HG02852 (cell line): ENCODE data around the gene CLEC18A.
"Not testable (repeated sequence)": the region's sequence is repeated elsewhere in the genome, so short reads cannot be mapped to it uniquely, and the experiment has no call there.

Experiments
- ATAC-seq: cut with Tn5 transposase; IDR thresholded peaks from one replicate; pipeline ENCODE4 v1.9.1; 2021; ENCODE audit warnings: mild to moderate bottlenecking, moderate library complexity; ENCODE audit not compliant: unreplicated experiment

CLEC18A gene

DNA sequence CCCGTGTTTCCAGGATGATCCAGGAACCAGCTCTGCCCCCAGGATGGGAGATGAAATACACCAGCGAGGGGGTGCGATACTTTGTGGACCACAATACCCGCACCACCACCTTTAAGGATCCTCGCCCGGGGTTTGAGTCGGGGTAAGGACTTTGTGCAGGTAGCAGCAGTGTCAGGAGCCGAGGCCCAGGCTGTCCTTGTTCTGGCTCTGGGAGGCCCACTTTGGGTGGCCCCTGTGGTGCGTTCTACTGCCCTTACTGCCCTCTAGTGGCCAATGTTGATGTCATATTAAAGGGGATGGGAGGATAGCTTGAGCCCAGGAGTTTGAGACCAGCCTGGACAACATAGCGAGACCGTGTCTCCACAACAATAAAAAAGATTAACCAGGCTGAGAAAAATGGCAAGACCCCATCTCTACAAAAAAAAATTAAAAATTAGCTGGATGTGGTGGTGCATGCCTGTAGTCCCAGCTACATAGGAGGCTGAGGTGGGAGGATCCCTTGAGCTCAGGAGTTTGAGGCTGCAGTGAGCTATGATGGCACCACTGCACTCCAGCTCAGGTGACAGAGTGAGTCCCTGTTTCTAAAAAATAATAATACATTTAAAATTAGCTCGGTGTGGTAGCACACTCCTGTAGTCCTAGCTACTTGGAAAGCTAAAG, 20.9 kb upstream of the CLEC18A start:
- ATAC-seq, result no peak

DNA sequence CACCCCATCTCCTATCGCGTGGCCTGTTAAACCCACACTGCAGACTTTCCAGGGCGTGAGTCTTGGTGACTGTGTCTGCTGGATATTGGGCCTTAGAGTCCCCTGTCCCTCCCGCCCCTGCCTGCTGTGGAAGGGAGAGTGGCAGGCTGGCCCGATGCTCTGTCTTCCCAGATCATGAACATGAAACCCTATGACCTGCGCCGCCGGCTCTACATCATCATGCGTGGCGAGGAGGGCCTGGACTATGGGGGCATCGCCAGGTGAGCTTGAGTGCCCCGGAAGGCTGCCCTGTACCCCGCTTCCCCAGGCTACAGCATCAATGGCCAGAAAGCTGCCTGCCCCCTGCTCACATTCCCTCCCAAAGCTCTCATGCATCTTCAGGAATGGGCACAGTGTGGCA, 19.5 kb upstream of the CLEC18A start:
- no peak for ATAC-seq

DNA sequence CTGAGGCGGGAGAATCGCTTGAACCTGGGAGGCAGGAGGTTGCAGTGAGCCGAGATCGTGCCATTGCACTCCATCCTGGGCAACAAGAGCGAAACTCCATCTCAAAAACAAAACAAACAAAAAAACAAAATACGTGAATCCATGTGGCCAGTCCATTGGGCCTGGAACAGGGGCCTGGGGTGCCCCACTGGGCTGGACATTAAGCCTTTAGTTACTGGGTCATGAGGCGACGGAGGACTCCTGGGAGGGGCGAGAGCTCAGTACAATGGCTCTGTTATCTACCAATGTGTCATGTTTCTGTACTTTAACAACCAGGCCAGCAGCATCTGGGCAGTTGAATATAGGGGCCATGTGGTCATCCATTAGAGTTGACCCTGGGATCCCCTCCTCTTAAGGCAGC, 18.9 kb upstream of the CLEC18A start:
- ATAC-seq, result no peak

DNA sequence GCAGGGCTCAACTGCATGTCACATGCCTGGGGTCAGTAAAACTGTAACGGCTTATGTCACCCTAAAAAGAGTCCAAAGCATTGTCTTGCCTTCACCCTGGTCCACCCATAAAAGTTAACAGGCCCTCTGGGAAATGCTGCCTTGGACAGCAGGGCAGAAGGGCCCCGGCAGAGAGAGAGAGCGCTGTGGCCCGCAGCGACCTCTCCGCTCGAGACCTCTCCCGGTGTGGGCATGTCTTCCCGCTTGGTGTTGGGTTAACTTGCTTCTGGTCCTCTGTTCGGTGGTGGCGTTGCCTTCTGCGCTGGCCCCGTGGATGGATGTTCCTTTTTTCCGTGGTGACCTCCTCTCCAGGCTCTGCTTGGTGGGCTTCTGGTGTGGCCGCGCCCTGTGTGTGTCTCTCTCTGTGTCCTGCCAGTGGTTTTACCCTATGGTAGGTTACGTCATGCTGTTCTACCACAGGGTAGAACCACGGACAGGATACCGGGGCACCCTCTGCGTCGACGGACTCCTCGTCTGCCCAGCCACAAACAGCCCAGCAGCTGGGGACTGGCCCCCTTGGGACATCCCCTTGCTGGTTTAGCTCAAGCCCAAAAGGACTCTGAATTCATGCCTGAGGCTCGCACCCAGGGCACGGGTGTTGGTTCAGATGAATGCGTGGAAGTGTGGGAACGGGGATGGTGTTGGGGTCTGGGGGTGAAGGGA, 18.3 kb upstream of the CLEC18A start:
- no peak for ATAC-seq

DNA sequence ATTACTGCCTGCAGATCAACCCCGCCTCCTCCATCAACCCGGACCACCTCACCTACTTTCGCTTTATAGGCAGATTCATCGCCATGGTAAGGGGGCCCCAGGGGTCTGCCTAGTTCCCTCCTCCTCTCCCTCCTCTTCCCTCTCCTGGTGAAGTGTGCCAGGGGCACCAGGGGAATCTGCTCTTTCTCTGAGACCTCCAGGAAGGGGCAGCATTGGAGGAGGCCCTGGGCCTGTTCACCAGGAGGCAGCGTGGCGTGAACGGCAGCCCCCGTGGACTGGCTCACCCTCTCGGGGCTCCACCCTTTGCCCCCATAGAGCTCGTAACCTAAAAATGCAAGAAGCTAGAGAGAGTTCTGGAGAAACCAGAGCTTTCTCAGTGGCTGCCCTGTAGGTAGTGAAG, 17.1 kb upstream of the CLEC18A start:
- no peak for ATAC-seq

DNA sequence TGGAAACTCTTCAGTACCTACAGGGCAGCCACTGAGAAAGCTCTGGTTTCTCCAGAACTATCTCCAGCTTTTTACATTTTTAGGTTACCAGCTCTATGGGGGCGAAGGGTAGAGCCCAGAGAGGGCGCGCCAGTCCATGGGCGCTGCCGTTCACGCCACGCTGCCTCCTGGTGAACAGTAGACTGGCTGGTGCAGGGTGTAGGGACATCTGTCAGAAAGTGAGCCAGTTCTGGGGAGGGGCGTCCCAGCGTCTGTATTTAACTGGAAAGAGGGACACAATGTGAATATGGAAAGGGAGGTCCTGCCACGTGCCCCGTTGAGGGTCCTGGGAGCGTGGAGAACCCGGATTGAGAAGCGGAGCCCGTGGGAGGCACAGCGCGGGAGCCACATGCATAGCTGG, 16.4 kb upstream of the CLEC18A start:
- ATAC-seq, result no peak

DNA sequence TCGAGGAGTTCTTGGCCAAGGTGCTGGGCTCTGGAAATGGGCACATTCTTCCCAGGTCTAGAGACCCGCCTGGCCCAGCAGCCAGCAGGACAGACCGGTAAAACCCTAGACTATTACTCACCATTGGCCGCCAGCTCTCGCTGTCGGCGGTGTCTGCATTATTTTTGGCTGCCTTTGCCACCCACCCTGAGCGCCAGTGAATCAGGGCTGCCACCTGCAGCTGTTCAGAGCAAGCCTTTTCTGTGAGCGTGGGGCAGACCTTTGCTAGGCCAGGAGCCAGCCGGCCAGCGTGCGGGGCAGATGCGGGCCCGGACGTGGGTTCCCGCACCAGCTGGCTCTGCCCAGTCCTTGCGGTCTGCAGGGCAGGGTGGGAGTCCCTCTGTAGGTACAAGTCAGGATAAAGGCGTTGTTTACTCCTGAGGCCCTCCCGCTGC, 15.8 kb upstream of the CLEC18A start:
- no peak for ATAC-seq

DNA sequence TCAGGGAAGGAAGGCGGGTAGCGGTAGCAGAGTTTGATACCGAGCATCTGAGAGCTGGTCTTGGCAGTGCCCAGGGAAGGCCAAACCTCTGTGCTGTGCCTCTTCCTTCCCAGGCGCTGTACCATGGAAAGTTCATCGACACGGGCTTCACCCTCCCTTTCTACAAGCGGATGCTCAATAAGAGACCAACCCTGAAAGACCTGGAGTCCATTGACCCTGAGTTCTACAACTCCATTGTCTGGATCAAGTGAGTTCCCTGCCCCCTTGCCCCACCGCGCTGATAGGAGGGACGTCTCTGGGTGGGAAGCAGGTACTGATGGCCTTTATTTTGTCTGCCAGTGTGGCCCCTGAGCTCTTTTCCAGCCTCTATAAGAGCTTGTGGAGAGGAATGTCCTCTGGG, 15.4 kb upstream of the CLEC18A start:
- no peak for ATAC-seq

DNA sequence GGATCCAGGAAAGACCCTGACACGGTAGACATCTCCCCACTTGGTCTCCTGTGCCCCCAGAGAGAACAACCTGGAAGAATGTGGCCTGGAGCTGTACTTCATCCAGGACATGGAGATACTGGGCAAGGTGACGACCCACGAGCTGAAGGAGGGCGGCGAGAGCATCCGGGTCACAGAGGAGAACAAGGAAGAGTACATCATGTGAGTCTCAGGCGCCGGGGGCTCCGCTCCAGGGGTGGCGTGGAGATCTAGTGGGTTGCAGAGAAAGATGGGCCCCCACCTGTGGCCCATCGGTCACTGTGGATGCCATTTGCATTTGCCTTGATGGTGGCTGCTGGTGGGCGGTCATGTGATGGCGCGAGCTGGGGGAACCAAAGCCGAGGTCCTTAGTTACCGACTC, 14.9 kb upstream of the CLEC18A start:
- no peak for ATAC-seq

DNA sequence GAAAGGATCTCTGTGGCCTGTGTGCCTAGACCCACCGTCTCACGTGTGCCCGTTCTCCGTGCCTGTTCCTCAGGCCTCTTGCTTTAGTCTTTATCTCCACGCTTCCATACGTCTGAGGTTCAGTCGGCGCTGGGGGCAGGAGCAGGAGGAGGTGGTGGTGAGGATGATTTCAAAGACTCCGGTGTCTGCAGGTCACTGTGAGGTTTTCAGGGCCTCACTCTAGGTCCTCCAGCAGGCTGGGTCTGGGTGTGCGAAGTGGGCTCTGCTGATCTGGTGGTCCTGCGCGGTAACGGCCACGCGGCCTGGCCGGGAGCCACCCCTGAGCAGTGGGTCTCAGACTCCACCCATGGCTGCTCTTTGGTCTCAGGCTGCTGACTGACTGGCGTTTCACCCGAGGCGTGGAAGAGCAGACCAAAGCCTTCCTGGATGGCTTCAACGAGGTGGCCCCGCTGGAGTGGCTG, 14.4 kb upstream of the CLEC18A start:
- no peak for ATAC-seq

DNA sequence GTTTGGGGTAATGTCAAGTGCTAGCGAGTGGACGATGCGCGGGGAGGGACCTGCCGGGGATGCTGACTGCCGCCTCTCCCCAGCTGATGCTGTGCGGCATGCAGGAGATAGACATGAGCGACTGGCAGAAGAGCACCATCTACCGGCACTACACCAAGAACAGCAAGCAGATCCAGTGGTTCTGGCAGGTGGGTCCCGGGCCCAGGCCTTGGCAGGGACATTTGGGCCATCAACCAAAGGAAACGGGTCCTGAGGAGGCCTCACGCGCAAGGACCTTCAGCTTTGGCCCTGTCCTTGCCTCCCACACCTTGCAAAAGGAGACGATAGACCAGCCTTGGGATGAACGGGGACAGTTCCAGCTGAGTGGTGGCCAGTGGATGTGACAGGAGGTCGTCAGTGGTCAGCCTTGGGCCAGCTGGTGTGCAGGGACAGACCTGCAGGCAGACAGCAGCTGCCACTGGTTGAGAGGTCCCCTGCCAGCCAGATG, 13.6 kb upstream of the CLEC18A start:
- no peak for ATAC-seq

DNA sequence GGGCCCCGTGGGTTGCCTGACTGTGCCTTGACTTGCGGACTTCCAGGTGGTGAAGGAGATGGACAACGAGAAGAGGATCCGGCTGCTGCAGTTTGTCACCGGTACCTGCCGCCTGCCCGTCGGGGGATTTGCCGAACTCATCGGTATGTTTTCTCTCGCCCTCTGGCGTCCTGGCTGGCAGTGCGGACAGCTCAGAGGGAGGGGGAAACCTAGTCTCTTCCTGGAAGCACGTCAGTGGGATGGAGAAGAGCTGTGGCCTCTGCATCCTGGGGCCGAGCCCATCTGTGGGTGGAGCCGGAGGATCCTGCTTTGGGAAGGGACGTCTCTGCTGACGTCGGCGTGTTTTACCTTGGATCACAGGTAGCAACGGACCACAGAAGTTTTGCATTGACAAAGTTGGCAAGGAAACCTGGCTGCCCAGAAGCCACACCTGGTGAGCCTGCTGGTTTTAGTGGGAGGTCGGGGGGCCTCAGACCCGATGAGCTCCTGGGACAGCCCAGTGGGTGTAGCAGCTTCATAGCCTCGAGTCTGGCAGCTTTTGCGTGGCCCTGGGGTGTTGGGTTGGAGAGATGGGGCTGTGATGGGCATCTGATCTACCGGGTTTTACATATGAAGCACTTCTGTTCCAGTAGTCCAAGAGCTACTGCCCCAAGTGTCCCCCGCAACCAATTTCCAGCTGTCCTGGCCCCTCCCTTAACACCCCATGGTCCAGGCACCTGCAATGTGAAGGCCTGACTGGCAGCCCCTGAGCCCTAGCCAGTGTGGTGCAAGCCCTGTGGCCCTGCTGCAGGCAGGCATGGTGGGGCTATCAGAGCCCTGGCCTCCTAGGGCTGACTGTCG, 11.9 kb upstream of the CLEC18A start:
- ATAC-seq, result no peak

DNA sequence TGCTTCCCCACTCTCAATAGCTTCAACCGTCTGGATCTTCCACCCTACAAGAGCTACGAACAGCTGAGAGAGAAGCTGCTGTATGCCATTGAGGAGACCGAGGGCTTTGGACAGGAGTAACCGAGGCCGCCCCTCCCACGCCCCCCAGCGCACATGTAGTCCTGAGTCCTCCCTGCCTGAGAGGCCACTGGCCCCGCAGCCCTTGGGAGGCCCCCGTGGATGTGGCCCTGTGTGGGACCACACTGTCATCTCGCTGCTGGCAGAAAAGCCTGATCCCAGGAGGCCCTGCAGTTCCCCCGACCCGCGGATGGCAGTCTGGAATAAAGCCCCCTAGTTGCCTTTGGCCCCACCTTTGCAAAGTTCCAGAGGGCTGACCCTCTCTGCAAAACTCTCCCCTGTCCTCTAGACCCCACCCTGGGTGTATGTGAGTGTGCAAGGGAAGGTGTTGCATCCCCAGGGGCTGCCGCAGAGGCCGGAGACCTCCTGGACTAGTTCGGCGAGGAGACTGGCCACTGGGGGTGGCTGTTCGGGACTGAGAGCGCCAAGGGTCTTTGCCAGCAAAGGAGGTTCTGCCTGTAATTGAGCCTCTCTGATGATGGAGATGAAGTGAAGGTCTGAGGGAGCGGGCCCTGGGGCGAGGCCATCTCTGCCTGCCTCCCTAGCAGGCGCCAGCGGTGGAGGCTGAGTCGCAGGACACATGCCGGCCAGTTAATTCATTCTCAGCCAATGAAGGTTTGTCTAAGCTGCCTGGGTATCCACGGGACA, 11.1 kb upstream of the CLEC18A start:
- no peak for ATAC-seq

DNA sequence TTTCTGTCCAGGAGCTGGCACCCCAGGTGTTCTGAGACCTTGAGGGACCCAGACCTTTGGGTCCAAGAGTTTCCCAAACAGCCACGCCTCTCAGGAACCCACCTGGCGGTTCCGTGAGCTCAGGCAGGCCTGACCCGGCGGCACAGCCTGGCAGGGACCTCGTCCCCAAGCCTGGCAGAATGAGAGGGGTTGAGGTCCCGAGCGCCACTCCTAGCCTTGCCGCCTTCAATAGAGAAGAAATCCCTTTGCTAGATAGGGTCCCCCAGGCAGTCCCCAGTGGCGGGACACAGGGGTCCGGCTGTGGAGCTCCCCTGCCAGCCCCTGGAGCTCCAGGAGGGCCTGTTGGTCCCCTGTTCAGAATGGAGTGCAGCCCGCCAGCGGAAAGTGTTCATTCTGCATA, 10.5 kb upstream of the CLEC18A start:
- ATAC-seq, result no peak

DNA sequence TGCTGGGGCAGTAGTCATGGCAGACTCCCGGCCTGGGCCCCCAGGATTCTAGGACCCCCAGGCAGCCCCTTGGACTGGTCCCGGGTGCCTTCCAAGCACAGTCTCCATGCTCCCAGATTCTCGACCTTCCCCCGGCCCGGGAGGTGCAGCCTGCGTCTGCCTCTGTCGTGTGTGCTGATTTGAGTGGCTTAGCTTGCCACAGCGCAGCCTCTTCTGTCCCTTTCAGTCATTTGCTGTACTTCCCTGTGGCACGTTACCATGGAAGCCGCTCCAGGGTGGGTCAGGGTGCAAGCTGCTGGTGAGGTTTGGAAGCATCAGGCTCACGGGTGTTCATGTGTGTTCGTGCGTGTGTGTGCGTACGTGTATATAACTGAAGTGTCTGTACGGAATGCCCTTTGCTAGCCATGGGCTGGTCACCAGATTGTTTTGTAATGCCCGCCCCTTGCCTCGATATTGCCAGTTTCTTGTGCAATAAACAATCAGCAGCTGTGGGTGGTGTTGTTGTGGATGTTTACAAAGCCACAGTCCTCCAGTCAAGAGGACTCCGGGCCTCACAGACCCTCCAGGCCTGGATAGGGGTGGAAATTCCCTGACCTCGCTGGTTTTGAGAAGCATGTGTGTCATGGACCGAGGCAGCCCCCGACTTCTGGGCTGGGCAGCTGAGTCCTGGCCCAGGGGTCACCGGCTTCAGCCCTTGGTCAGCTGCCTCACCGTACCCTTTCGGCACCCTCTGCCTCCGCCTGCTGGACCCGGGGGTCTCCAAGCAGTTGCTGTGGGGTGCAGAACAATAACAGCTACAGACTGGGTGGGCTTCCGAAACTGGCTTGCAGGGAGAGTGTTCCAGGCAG, 9.7 kb upstream of the CLEC18A start:
- no peak for ATAC-seq

DNA sequence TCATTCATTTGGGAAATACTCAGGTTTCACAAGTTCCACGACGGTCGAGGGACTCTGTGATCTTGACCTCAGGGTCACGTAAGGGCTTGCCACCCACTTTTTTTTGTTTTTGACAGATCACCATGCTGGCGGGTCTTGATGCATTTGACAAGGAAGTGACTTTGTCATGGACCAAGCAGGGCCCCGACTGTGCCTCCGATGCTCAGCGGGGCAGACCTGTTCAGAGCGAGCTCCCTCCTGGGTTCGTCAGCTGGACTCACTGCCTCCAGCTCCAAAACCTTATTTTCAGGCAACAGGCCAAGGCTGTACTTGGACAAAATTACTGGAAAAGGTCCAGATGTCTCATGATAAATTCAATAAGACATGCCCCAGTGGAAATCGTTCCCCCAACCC, 9.0 kb upstream of the CLEC18A start:
- ATAC-seq, result no peak

DNA sequence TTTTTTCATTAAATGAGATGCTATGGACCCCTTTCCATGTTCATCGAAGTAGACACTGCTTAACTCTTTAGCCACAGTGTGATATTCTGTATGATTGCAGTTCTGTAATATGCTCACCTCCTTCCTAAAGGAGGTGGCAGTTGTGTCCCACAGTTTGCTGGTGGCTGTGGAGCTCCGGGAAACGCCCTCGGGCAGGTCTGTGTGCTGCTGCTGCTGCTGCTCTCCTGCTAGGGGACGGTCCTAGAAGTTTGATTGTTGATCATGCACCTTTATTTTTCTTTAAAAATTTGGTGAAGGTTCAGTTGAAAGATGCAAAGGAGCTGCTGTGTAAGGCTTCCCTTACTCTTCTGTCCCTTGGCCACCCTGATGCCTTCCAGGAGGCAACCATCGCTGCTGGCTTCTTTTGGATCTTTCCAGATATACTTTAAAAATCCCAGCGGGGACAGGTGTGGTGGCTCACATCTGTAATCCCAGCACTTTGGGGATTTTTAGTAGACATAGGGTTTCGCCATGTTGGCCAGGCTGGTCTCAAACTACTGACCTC, 8.4 kb upstream of the CLEC18A start:
- ATAC-seq, result no peak

DNA sequence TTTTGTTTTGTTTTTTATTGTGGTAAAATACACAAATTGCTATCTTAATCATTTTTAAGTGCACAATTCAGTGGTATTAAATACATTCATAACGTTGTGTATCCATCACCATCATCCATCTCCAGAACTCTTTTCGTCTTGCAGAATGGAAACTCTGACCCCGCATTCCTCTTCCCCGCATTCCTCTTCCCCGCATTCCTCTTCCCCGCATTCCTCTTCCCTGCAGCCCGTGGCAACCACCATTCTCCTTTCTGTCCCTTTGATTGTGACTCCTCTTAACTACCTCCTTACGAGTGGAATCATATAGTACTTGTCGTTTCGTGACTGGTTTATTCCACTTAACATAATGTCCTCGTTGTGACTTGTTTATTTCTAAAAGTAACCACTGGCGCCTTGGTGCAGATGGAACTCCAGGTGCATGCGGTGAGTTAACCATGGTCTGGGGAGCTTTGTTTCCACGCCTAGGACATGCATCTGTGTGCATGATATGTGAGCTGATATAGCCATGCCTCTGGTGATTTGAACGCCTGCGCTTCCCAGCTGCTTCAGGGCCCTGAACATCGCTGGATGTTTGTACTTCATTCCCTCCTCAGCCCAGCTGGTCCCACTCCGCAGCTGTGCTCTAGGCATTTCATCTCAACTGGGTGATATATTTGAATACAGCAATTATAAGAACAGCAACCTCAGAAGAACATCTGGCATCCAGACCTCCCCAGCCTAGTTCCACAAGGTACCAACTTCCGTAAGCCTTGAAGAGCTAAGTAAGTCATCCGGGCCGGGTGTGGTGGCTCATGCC, 7.7 kb upstream of the CLEC18A start:
- not testable (repeated sequence) for ATAC-seq

DNA sequence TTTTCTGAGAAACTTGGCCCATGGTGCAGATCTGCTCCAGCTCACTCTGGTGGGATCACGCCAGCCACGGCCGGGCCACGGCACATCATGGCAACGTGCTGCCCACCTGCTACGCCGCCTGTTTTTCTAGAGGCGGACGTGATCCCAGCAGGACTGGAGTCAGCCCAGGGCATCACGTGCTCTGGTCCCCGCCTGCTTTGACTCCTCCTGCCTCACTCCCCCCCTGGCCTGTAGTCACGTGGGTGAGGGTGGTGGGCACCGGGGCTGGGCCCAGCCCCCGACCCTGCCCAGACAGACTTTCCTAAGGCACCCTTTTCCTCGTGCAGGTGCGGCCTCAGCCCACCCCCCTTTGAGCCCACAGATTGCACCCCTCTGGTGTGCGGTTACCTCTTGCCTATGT, 723 bp upstream of the CLEC18A start:
- ATAC-seq, result not testable (repeated sequence)
